RWPE1 (cell line): Measurements from ENCODE around the gene DEPP1.

Source experiments
- CTCF ChIA-PET: fragments of 350-600 bp; sonication (Branson Sonifier 250); formaldehyde crosslinking; extraction: SDS; loops from one replicate; lab custom pipeline; 2021; lab: Yijun Ruan, JAX
- POLR2A ChIA-PET: fragments of 400-600 bp; formaldehyde crosslinking; extraction: SDS; loops from one replicate; lab custom pipeline; 2020; ENCODE audit warnings: antibody characterized with exemption; ENCODE audit not compliant: low non-redundant PET; lab: Yijun Ruan, JAX
- DNase-seq: peaks from one replicate; pipeline ENCODE4 v3.0.0; 2012; ENCODE audit warnings: low spot score
- H3K27ac ChIP-seq: fragments of 450-650 bp; 2 replicates; pipeline ENCODE4 v1.5.1; 2017
- TF ChIP-seq, protein P1 (sequence below): fragments of 450-650 bp; conservative IDR thresholded peaks from 2 replicates; pipeline ENCODE4 v1.5.1; 2017; ENCODE audit warnings: low read depth, mild to moderate bottlenecking

Gene DEPP1

DNA sequence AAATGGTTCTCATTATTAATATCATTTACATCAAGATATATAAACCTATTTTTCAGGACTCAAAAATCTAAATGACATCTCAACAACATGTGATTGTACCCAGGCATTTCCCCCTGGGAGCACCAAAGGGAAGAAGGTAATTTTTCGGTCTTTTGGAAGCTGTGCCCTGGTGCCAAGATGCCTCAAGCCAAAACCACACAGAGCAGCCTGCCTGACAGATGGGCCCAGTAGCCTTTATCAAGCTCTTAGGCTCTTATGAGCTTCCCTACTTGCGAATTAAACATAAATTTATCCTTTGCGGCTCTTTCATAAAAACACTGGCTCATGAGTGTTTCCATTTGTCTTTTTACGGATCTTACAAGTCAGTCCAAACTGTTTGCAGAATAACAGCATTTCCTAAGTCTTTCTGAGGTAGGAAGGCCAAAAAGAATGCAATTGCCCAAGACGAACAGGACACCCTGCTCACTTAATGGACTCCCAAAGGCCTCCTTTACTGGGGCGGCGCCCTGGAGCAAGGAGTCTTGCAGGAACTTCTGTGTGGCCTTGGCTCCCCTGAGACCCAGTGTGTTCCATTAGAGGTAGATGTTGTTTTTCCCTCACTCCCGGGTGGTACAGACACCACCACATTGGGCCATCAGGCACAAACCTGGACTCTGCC, 23.1 kb downstream of the DEPP1 start:
- ChIA-PET POLR2A (no interaction called here), CTCF (interaction anchor here (0.7 kb wide), 1 partner anchor 60 kb away, joined by 7 read pairs; no protein-coding TSS in a partner anchor)
- TF ChIP-seq, protein P1, sequence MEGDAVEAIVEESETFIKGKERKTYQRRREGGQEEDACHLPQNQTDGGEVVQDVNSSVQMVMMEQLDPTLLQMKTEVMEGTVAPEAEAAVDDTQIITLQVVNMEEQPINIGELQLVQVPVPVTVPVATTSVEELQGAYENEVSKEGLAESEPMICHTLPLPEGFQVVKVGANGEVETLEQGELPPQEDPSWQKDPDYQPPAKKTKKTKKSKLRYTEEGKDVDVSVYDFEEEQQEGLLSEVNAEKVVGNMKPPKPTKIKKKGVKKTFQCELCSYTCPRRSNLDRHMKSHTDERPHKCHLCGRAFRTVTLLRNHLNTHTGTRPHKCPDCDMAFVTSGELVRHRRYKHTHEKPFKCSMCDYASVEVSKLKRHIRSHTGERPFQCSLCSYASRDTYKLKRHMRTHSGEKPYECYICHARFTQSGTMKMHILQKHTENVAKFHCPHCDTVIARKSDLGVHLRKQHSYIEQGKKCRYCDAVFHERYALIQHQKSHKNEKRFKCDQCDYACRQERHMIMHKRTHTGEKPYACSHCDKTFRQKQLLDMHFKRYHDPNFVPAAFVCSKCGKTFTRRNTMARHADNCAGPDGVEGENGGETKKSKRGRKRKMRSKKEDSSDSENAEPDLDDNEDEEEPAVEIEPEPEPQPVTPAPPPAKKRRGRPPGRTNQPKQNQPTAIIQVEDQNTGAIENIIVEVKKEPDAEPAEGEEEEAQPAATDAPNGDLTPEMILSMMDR = no peak
- H3K27ac ChIP-seq = no peak overlapping the region
- DNase-seq = no peak

DNA sequence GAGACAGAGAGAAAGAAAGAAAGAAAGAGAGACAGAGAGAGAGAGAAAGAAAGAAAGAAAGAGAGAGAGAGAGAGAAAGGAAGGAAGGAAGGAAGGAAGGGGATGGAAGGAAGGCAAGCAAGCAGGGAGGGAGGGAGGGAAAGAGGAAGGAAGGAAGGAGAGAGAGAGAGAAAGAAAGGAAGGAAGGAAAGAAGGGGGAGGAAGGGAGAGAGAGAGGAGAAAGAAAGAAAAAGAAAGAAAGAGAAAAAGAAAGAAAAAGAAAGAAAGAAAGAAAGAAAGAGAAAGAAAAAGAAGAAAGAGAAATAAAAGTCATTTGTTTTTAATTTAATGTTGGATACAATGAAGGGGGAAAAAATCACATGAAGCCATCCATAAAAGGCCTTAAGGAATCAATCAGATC, 23.6 kb downstream of the DEPP1 start:
- TF ChIP-seq, protein P1 = no peak
- CTCF ChIA-PET = no interaction called here
- no peak for DNase-seq
- POLR2A ChIA-PET = no interaction called here
- H3K27ac ChIP-seq = no peak overlapping the region

DNA sequence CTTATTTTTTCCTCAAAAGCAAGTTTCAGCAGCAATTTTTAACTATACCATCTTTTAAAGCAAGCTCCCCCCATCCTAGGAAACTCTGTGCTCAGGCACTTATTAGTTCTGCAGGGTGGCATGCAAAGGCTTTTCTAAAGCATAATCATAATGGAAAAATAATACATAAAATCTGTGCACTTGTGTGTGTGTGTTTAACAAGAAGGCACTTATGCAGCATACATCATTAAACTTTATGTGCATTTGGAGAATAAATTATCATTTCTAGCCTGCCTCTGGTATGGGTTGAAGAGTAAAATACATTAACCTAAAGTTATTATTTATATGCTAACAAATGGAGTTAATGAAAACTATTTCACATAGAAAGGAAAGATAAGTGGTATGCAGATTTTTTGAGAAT, 24.6 kb downstream of the DEPP1 start:
- CTCF ChIA-PET = no interaction called here
- DNase-seq = no peak
- no peak overlapping the region for H3K27ac ChIP-seq
- POLR2A ChIA-PET = no interaction called here
- TF ChIP-seq, protein P1 = no peak

DNA sequence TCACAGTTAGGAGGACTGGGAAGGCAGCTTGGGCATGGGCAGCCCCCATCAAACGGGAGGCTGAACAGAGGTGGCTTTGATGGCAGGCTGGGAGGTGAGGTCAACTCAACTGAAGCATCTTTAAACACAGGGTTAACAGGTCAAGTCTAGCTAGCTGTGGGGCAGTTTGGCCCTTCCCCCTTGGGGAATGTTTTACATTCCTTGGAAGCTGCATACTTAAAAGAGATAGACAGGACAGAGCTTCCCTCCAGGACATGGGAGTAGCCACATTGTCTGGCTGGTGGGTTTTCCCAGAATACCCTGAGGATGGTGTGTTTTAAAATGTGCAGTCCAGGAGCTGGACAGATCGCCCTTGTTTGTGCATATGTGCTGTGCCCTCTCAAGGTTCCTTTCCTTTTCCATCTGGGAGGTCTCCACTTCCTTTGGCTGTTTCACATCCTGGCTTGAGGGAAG, 25.8 kb downstream of the DEPP1 start:
- TF ChIP-seq, protein P1 = no peak
- ChIA-PET POLR2A (interaction anchor here (0.6 kb wide), 1 partner anchor 84 kb away, joined by 3 read pairs; no protein-coding TSS in a partner anchor), CTCF (no interaction called here)
- DNase-seq = no peak
- H3K27ac ChIP-seq = no peak overlapping the region

DNA sequence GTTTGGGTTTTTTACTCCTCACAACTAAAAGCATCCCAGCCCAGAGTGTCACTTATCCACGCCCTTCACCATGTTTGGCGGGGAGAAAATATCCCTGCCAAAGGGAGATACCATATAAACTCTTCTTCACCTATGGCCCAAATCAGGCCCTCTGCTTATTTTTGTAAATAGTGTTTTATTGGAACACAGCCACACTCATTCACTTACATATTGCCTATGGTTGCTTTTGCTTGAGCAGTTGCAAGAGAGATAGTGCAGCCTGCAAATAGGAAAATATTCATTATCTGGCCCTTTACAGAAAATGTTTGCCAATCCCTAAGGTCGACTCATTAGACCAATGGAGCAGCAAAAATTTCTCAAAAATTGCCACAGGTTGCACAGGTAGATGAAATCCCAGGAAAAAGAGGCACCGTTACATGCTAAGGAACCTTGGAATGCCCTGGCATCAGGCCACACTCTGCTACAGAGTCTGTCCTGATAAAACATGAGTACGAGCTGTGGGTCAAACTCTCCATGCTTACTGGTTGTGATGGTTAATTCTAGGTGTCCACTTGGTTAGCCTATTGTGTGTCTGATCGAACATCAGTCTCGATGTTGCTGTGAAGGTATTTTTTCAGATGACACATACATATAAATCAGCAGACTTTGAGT, 26.9 kb downstream of the DEPP1 start:
- TF ChIP-seq, protein P1 = no peak
- no peak for DNase-seq
- ChIA-PET POLR2A (no interaction called here), CTCF (no interaction called here)
- H3K27ac ChIP-seq = no peak overlapping the region

DNA sequence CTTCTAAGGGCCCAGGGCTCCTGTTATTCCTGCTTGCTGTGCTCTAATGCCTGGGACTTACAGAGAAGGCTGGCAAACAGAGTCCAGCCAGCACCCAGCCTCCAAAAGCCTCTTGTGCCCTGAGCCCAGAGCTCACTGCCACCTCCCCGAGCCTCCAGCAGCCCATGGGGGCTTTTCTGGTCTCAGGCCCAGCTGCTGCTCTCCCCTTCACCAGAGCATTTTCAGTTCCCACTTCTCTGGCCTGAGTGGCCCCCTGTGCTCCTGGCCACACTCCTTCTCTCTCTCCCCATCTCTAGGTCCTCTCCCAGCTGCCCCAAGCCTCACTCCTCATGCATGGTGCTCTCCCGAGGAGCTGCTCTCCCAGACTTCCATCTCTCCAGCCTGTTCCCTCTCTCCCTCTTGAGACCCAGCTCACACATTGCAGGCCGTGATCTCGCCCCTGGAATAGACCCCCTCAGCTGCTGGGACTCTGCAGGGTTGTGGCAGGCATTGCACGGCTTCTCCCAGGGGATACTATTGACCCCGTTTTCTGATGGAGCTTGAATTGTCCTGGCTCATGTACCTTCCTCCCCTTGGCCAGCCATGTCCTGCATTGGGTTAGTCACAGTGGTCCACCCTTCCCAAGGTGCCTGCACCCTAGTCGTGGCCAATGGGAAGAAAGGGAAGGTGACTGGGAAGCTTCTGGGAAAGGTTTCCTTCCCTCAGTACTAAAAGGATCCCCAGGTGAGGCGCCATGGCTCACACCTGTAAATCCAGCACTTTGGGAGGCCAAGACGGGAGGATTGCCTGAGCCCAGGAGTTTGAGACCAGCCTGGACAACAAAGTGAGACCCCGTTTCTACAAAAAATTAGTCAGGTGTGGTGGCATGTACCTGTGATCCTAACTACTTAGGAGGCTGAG, 28.0 kb downstream of the DEPP1 start:
- ChIA-PET CTCF (interaction anchor here (1.3 kb wide), 1 partner anchor 18 kb away, joined by 7 read pairs; no protein-coding TSS in a partner anchor), POLR2A (no interaction called here)
- H3K27ac ChIP-seq = no peak overlapping the region
- no peak for DNase-seq
- TF ChIP-seq, protein P1 = no peak
